T-helper 2 cell treated with Interferon-gamma antibody and Interleukin-4, amounts not matched to agents 100 ng/mL and 5 ng/mL, for 36 hours (primary cell): ENCODE measurements around the gene TGOLN2. TPM values are rescaled to one million over a fixed set of nuclear protein-coding genes. Genes with fewer than 3 reads are reported as not detected.

Experiments
- intact Hi-C: fragments of 100-400 bp; cut with micrococcal nuclease; formaldehyde crosslinking; loops from one replicate; pipeline ENCODE4 v1.15.1; 2023
- total RNA-seq: library from RNA; stranded (reverse); gene quantifications from 2 replicates; pipeline ENCODE4 v1.2.3, GENCODE V29; 2022

The TGOLN2 gene
- total RNA-seq, 1 donor from 2014 or later = 133 TPM

GRCh38 chr2:85310330-85310729, 17.5 kb downstream of the TGOLN2 start:
- intact Hi-C loops = no loop called here

GRCh38 chr2:85309699-85310321, 18.0 kb downstream of the TGOLN2 start:
- intact Hi-C loops = no loop called here

GRCh38 chr2:85308896-85309555, 18.8 kb downstream of the TGOLN2 start:
- intact Hi-C loops = no loop called here

GRCh38 chr2:85308201-85308600, 19.6 kb downstream of the TGOLN2 start:
- intact Hi-C loops = no loop called here

GRCh38 chr2:85307527-85307897, 20.3 kb downstream of the TGOLN2 start:
- intact Hi-C loops = no loop called here

GRCh38 chr2:85303780-85304531, 23.8 kb downstream of the TGOLN2 start:
- intact Hi-C loops = no loop called here

- intact Hi-C loops = no loop called here
Observed at GRCh38 chr2:85302121-85302520, 25.7 kb downstream of the TGOLN2 start.

GRCh38 chr2:85291425-85292023, 36.3 kb downstream of the TGOLN2 start:
- intact Hi-C loops = loop anchor here (2.0 kb wide), 1 partner anchor 365 kb away; no protein-coding TSS in a partner anchor

- intact Hi-C loops = loop anchor here (5.0 kb wide), 1 partner anchor 796 kb away; no protein-coding TSS in a partner anchor
Observed at GRCh38 chr2:85288244-85288725, 39.5 kb downstream of the TGOLN2 start.

GRCh38 chr2:85287721-85288120, 40.1 kb downstream of the TGOLN2 start:
- intact Hi-C loops = loop anchor here (5.0 kb wide), 1 partner anchor 795 kb away; no protein-coding TSS in a partner anchor

- intact Hi-C loops = loop anchor here (5.0 kb wide), 1 partner anchor 795 kb away; no protein-coding TSS in a partner anchor
Observed at GRCh38 chr2:85286918-85287317, 40.9 kb downstream of the TGOLN2 start.

- intact Hi-C loops = no loop called here
Observed at GRCh38 chr2:85283641-85284040, 44.1 kb downstream of the TGOLN2 start.

GRCh38 chr2:85282914-85283313, 44.9 kb downstream of the TGOLN2 start:
- intact Hi-C loops = no loop called here

GRCh38 chr2:85281553-85281952, 46.2 kb downstream of the TGOLN2 start:
- intact Hi-C loops = no loop called here

GRCh38 chr2:85278361-85278760, 49.4 kb downstream of the TGOLN2 start:
- intact Hi-C loops = no loop called here

- intact Hi-C loops = no loop called here
Observed at GRCh38 chr2:85277416-85278158, 50.2 kb downstream of the TGOLN2 start.

- intact Hi-C loops = no loop called here
Observed at GRCh38 chr2:85276571-85277118, 51.1 kb downstream of the TGOLN2 start.

GRCh38 chr2:85275984-85276540, 51.7 kb downstream of the TGOLN2 start:
- intact Hi-C loops = no loop called here

- intact Hi-C loops = no loop called here
Observed at GRCh38 chr2:85273738-85274731, 53.8 kb downstream of the TGOLN2 start.
